GM20000 (cell line): ENCODE measurements around the gene HERC3.

ENCODE experiments used
- DNase-seq: peaks from one replicate; pipeline ENCODE4 v3.0.0; 2012; ENCODE audit warnings: low spot score
- CTCF ChIP-seq: IDR thresholded peaks from 2 replicates; pipeline ENCODE4 v1.5.1; 2012; ENCODE audit warnings: mild to moderate bottlenecking, control low read depth; ENCODE audit errors: extremely low read depth, missing control alignments

The HERC3 gene

DNA sequence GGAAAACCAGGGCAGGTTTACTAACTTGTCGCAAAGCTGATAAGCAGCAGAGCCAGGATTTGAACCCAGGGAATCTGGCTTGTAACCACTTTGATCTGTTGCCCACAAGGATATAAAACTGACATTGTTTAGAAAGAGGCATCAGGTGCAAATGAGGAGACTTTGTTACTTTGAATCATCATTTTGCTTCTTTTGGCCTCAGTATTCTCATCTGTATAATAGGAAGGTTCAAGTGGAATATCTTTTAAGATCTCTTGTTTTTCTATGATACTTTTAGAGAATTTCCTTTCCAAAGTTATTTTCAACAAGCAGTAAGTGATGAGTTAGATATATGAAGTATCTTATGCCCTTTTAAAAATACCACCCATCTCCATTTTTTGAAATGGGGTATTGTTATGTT, 163.2 kb downstream of the HERC3 start:
- no peak for DNase-seq
- no peak for TF ChIP-seq CTCF

DNA sequence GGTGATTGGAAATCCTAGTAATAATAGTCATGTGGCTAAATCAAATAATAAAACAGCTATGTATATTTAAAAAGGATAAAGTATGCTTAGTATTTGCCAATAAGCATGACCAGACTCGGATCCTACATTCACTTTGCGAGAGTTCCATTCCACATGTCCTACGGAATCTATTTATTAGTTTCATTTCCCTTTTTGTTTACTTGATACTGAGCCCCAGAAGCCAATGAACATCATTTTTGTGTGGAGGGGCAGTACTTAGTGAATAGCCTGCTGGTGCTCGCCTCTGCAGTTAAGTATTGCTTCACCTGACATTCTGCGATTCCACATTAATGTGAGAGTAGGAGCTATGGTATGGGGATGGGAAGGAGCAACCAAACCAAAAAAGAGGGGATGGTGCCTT, 163.9 kb downstream of the HERC3 start:
- no peak for TF ChIP-seq CTCF
- no peak for DNase-seq

DNA sequence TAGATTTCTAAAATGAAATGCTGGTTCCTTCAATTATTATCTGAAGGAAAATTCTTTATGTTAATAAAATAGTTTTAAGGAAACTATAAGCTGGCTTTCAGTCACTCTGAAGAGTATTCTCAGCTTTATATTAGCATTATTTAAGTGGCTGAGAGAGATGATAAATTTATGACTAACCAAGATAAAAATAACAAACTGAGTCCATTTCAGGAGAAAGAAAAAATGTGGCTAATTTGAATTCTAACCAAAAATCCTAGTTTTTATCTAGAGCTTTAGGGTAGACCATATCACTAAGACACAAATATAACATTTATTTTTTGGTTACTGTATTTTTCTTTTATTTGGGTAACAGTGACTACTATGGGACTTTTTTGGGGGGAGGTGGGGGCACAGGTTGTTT, 164.8 kb downstream of the HERC3 start:
- TF ChIP-seq CTCF = no peak
- no peak for DNase-seq

GRCh38 chr4:88757776-88758175, 165.5 kb downstream of the HERC3 start:
- DNase-seq = no peak
- no peak for TF ChIP-seq CTCF
